Measurements from ENCODE around the gene CXCL14.

The CXCL14 gene

GRCh38 chr5:135541807-135542502 is 36.8 kb downstream of the CXCL14 start:
- no peak overlapping the region for H3K4me3 ChIP-seq (replicated peaks; ENCODE audit: low read depth, low read length)
- TF ChIP-seq CTCF (IDR thresholded peaks at IDR 0.05; ENCODE audit: low read length, missing control alignments): no peak
- no peak for DNase-seq (ENCODE audit: low read depth)

- TF ChIP-seq CTCF (IDR thresholded peaks at IDR 0.05; ENCODE audit: low read length, missing control alignments): no peak
- no peak overlapping the region for H3K4me3 ChIP-seq (replicated peaks; ENCODE audit: low read depth, low read length)
- no peak for DNase-seq (ENCODE audit: low read depth)
These were observed 39.3 kb downstream of the CXCL14 start for GRCh38 chr5:135539430-135540005.

- DNase-seq (ENCODE audit: low read depth): no peak
- H3K4me3 ChIP-seq (replicated peaks; ENCODE audit: low read depth, low read length): no peak overlapping the region
- no peak for TF ChIP-seq CTCF (IDR thresholded peaks at IDR 0.05; ENCODE audit: low read length, missing control alignments)
These were observed 40.5 kb downstream of the CXCL14 start for GRCh38 chr5:135538261-135538660.

- no peak overlapping the region for H3K4me3 ChIP-seq (replicated peaks; ENCODE audit: low read depth, low read length)
- no peak for TF ChIP-seq CTCF (IDR thresholded peaks at IDR 0.05; ENCODE audit: low read length, missing control alignments)
- DNase-seq (ENCODE audit: low read depth): no peak
These were observed 41.0 kb downstream of the CXCL14 start for GRCh38 chr5:135537745-135538144.

GRCh38 chr5:135537271-135537670 is 41.5 kb downstream of the CXCL14 start:
- no peak for TF ChIP-seq CTCF (IDR thresholded peaks at IDR 0.05; ENCODE audit: low read length, missing control alignments)
- DNase-seq (ENCODE audit: low read depth): no peak
- H3K4me3 ChIP-seq (replicated peaks; ENCODE audit: low read depth, low read length): no peak overlapping the region

GRCh38 chr5:135535820-135536801 is 42.7 kb downstream of the CXCL14 start, which contains the start of gene NEUROG1:
Gene NEUROG1, minus strand, starts transcription at chr5:135535964. Its CDS starts 274 bp downstream, at chr5:135535690.
- DNase-seq (ENCODE audit: low read depth): no peak
- no peak within 1 kb of the TSS for H3K4me3 ChIP-seq (replicated peaks; ENCODE audit: low read depth, low read length)

More at GRCh38 chr5:135535820-135536801, 42.7 kb downstream of the CXCL14 start, which contains the start of gene NEUROG1:
- TF ChIP-seq CTCF (IDR thresholded peaks at IDR 0.05; ENCODE audit: low read length, missing control alignments): no peak
